Type B pancreatic cell (in vitro differentiated cells): ENCODE data around the gene APOBEC3A. TPM values are rescaled to one million over a fixed set of nuclear protein-coding genes. Genes with fewer than 3 reads are reported as not detected.

Source experiments
- DNase-seq: peaks from one replicate; pipeline ENCODE4 v3.0.0; 2021; ENCODE audit warnings: mixed read lengths; ENCODE audit not compliant: unreplicated experiment; ENCODE audit errors: extremely low spot score
- H3K27ac Mint-ChIP-seq: 2 replicates; pipeline ENCODE4 v1.8.0; 2021; ENCODE audit warnings: mild to moderate bottlenecking, mixed read lengths
- H3K27me3 Mint-ChIP-seq: 2 replicates; pipeline ENCODE4 v1.8.0; 2021; ENCODE audit warnings: mixed read lengths
- H3K36me3 Mint-ChIP-seq: 2 replicates; pipeline ENCODE4 v1.8.0; 2021; ENCODE audit warnings: mixed read lengths
- H3K4me1 Mint-ChIP-seq: one replicate; pipeline ENCODE4 v1.8.0; 2021; ENCODE audit warnings: mixed read lengths; ENCODE audit not compliant: unreplicated experiment
- H3K4me3 Mint-ChIP-seq: 2 replicates; pipeline ENCODE4 v1.8.0; 2021; ENCODE audit warnings: mild to moderate bottlenecking, mixed read lengths
- H3K9me3 Mint-ChIP-seq: 2 replicates; pipeline ENCODE4 v1.8.0; 2021; ENCODE audit warnings: mixed read lengths
- total RNA-seq: library from RNA; stranded (reverse); gene quantifications from 2 replicates; pipeline ENCODE4 v1.2.1, GENCODE V29; 2021; ENCODE audit warnings: low replicate concordance
- TF ChIP-seq, protein P1 (sequence below): fragments of 200-600 bp; sonication (generic); conservative IDR thresholded peaks from 2 replicates; pipeline ENCODE4 v1.5.0; 2021; ENCODE audit warnings: antibody characterized with exemption, mild to moderate bottlenecking

APOBEC3A gene
- total RNA-seq, 1 donor from 2014 or later: 1.6 TPM

GRCh38 chr22:38953091-38953490, 4.3 kb upstream of the APOBEC3A start:
- H3K36me3 Mint-ChIP-seq: no peaks in the 10 kb centered on the region
- H3K27ac Mint-ChIP-seq: peak overlapping the region; percentile 59
- H3K9me3 Mint-ChIP-seq: no peaks in the 10 kb centered on the region
- TF ChIP-seq, protein P1, sequence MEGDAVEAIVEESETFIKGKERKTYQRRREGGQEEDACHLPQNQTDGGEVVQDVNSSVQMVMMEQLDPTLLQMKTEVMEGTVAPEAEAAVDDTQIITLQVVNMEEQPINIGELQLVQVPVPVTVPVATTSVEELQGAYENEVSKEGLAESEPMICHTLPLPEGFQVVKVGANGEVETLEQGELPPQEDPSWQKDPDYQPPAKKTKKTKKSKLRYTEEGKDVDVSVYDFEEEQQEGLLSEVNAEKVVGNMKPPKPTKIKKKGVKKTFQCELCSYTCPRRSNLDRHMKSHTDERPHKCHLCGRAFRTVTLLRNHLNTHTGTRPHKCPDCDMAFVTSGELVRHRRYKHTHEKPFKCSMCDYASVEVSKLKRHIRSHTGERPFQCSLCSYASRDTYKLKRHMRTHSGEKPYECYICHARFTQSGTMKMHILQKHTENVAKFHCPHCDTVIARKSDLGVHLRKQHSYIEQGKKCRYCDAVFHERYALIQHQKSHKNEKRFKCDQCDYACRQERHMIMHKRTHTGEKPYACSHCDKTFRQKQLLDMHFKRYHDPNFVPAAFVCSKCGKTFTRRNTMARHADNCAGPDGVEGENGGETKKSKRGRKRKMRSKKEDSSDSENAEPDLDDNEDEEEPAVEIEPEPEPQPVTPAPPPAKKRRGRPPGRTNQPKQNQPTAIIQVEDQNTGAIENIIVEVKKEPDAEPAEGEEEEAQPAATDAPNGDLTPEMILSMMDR: no peak
- no peaks in the 10 kb centered on the region for H3K4me1 Mint-ChIP-seq
- no peak for DNase-seq
- no peak overlapping the region for H3K4me3 Mint-ChIP-seq
- H3K27me3 Mint-ChIP-seq: peaks cover 3% of the 10 kb centered on the region

- no peak for DNase-seq
- peak overlapping the region; percentile 90 for H3K27ac Mint-ChIP-seq
- no peaks in the 10 kb centered on the region for H3K9me3 Mint-ChIP-seq
- peaks cover 3% of the 10 kb centered on the region for H3K27me3 Mint-ChIP-seq
- H3K4me3 Mint-ChIP-seq: no peak overlapping the region
- no peaks in the 10 kb centered on the region for H3K36me3 Mint-ChIP-seq
- no peaks in the 10 kb centered on the region for H3K4me1 Mint-ChIP-seq
- TF ChIP-seq, protein P1: no peak
Observed at GRCh38 chr22:38953577-38954413, 3.6 kb upstream of the APOBEC3A start.

GRCh38 chr22:38954414-38955043, 2.9 kb upstream of the APOBEC3A start:
- Mint-ChIP-seq H3K4me3 (no peak overlapping the region), H3K36me3 (no peaks in the 10 kb centered on the region), H3K27me3 (peaks cover 3% of the 10 kb centered on the region), H3K27ac (peak overlapping the region; percentile 90), H3K9me3 (no peaks in the 10 kb centered on the region), H3K4me1 (no peaks in the 10 kb centered on the region)
- TF ChIP-seq, protein P1: no peak
- no peak for DNase-seq

GRCh38 chr22:38955250-38955905, 2.0 kb upstream of the APOBEC3A start:
- peaks cover 3% of the 10 kb centered on the region for H3K27me3 Mint-ChIP-seq
- no peak overlapping the region for H3K4me3 Mint-ChIP-seq
- no peaks in the 10 kb centered on the region for H3K36me3 Mint-ChIP-seq
- H3K27ac Mint-ChIP-seq: peak overlapping the region; percentile 78
- no peak for DNase-seq
- no peaks in the 10 kb centered on the region for H3K4me1 Mint-ChIP-seq
- H3K9me3 Mint-ChIP-seq: no peaks in the 10 kb centered on the region
- TF ChIP-seq, protein P1: no peak

GRCh38 chr22:38955926-38956325, 1.5 kb upstream of the APOBEC3A start:
- H3K27ac Mint-ChIP-seq: no peak overlapping the region
- no peaks in the 10 kb centered on the region for H3K9me3 Mint-ChIP-seq
- H3K4me1 Mint-ChIP-seq: no peaks in the 10 kb centered on the region
- H3K27me3 Mint-ChIP-seq: peaks cover 3% of the 10 kb centered on the region
- no peak overlapping the region for H3K4me3 Mint-ChIP-seq
- no peaks in the 10 kb centered on the region for H3K36me3 Mint-ChIP-seq
- no peak for DNase-seq
- TF ChIP-seq, protein P1: no peak
